ENCODE measurements around the gene MACROD2.

The MACROD2 gene

GRCh38 chr20:14570811-14571210 lies 575.5 kb downstream of the MACROD2 start:
- Histone ChIP-seq H3K4me1 (ENCODE audit: control insufficient read depth, insufficient read depth, low read length) (no peaks in the 10 kb centered on the region), H3K4me3 (ENCODE audit: low read depth, low read length) (no peak overlapping the region), H3K27ac (ENCODE audit: extremely low read depth, low read depth, low read length) (no peak overlapping the region), H3K9me3 (ENCODE audit: control insufficient read depth, insufficient read depth, low read depth, low read length) (no peaks in the 10 kb centered on the region), H3K36me3 (ENCODE audit: control insufficient read depth in 2 of 2, insufficient read depth in 1 of 2, low read length in 2 of 2) (no peaks in the 10 kb centered on the region)
- CTCF ChIA-PET: no interaction called here
- TF ChIP-seq ZNF416 (tag by site-specific recombination; IDR thresholded peaks at IDR 0.05) (no peak), KLF8 (tag by site-specific recombination; IDR thresholded peaks at IDR 0.05) (no peak), ZNF16 (tag by site-specific recombination; IDR thresholded peaks at IDR 0.05; ENCODE audit: low read depth) (no peak), GLI4 (tag by site-specific recombination; IDR thresholded peaks at IDR 0.05) (no peak), ZNF514 (tag by site-specific recombination; IDR thresholded peaks at IDR 0.05) (no peak), SCRT2 (tag by site-specific recombination; IDR thresholded peaks at IDR 0.05) (no peak), SP2 (tag by site-specific recombination; IDR thresholded peaks at IDR 0.05) (no peak), GLI2 (tag by site-specific recombination; IDR thresholded peaks at IDR 0.05; ENCODE audit: borderline replicate concordance, low read depth) (no peak), ZNF530 (tag by site-specific recombination; IDR thresholded peaks at IDR 0.05; ENCODE audit: low read depth) (no peak), ZNF133 (tag by site-specific recombination; IDR thresholded peaks at IDR 0.05) (no peak), ZNF146 (tag by site-specific recombination; IDR thresholded peaks at IDR 0.05) (no peak), ZNF394 (tag by site-specific recombination; IDR thresholded peaks at IDR 0.05; ENCODE audit: borderline replicate concordance) (no peak), ZNF366 (tag by site-specific recombination; conservative IDR thresholded peaks at IDR 0.05) (no peak), ZNF121 (tag by site-specific recombination; IDR thresholded peaks at IDR 0.05) (no peak), ZNF155 (tag by site-specific recombination; IDR thresholded peaks at IDR 0.05) (no peak), MEIS1 (CRISPR knock-in tag; IDR thresholded peaks at IDR 0.05; ENCODE audit: borderline replicate concordance) (no peak), ZNF561 (tag by site-specific recombination; IDR thresholded peaks at IDR 0.05; ENCODE audit: borderline replicate concordance) (no peak)
- TF ChIP-seq, protein P1, sequence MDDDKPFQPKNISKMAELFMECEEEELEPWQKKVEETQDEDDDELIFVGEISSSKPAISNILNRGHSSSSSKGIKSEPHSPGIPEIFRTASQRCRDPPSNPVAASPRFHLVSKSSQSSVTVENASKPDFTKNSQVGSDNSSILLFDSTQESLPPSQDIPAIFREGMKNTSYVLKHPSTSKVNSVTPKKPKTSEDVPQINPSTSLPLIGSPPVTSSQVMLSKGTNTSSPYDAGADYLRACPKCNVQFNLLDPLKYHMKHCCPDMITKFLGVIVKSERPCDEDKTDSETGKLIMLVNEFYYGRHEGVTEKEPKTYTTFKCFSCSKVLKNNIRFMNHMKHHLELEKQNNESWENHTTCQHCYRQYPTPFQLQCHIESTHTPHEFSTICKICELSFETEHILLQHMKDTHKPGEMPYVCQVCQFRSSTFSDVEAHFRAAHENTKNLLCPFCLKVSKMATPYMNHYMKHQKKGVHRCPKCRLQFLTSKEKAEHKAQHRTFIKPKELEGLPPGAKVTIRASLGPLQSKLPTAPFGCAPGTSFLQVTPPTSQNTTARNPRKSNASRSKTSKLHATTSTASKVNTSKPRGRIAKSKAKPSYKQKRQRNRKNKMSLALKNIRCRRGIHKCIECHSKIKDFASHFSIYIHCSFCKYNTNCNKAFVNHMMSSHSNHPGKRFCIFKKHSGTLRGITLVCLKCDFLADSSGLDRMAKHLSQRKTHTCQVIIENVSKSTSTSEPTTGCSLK (tag by site-specific recombination; IDR thresholded peaks at IDR 0.05): no peak
- TF ChIP-seq, protein P2, sequence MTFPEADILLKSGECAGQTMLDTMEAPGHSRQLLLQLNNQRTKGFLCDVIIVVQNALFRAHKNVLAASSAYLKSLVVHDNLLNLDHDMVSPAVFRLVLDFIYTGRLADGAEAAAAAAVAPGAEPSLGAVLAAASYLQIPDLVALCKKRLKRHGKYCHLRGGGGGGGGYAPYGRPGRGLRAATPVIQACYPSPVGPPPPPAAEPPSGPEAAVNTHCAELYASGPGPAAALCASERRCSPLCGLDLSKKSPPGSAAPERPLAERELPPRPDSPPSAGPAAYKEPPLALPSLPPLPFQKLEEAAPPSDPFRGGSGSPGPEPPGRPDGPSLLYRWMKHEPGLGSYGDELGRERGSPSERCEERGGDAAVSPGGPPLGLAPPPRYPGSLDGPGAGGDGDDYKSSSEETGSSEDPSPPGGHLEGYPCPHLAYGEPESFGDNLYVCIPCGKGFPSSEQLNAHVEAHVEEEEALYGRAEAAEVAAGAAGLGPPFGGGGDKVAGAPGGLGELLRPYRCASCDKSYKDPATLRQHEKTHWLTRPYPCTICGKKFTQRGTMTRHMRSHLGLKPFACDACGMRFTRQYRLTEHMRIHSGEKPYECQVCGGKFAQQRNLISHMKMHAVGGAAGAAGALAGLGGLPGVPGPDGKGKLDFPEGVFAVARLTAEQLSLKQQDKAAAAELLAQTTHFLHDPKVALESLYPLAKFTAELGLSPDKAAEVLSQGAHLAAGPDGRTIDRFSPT (tag by site-specific recombination; IDR thresholded peaks at IDR 0.05): no peak
- POLR2A ChIA-PET: no interaction called here

DNA sequence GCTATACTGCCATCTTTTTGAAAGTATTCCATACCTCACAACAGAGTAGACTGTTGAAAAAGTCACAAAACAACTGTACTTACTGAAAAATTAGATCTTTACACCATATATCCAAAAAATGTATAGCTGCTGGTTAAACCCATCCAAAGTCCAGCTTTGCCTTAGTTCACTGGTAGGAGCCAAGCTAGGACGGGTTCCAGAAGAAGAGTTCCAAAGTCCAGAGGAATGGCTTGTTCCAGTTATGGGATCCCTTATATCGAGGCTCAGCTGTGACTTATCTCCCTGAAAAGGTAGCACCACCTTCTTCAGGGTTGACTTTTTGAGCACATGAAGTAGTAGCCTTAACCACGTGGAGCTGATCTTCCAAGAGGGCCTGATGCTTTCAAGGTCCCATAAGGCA lies 578.4 kb downstream of the MACROD2 start:
- no peak for TF ChIP-seq ZNF2 (tag by site-specific recombination; IDR thresholded peaks at IDR 0.05)
- TF ChIP-seq ZNF658 (tag by site-specific recombination; IDR thresholded peaks at IDR 0.05): no peak
- TF ChIP-seq ZNF155 (tag by site-specific recombination; IDR thresholded peaks at IDR 0.05): no peak
- TF ChIP-seq ZNF660 (tag by site-specific recombination; IDR thresholded peaks at IDR 0.05): no peak
- TF ChIP-seq ZBTB17 (tag by site-specific recombination; IDR thresholded peaks at IDR 0.05): no peak
- no peak for TF ChIP-seq MYNN (tag by site-specific recombination; IDR thresholded peaks at IDR 0.05; ENCODE audit: borderline replicate concordance)
- TF ChIP-seq ZNF785 (tag by site-specific recombination; IDR thresholded peaks at IDR 0.05): no peak
- no peak for TF ChIP-seq ZNF112 (tag by site-specific recombination; IDR thresholded peaks at IDR 0.05)
- no peak for TF ChIP-seq ZNF174 (tag by site-specific recombination; IDR thresholded peaks at IDR 0.05)
- TF ChIP-seq ZXDB (tag by site-specific recombination; IDR thresholded peaks at IDR 0.05): no peak
- no peak for TF ChIP-seq ZNF664 (tag by site-specific recombination; IDR thresholded peaks at IDR 0.05)
- TF ChIP-seq ZNF596 (tag by site-specific recombination; IDR thresholded peaks at IDR 0.05): no peak

More for the DNA sequence above, 578.4 kb downstream of the MACROD2 start:
- ChIA-PET CTCF (interaction anchor here (0.7 kb wide), 1 partner anchor 133 kb away, joined by 3 read pairs; no protein-coding TSS in a partner anchor), POLR2A (no interaction called here)
- Histone ChIP-seq H3K4me3 (ENCODE audit: low read depth, low read length) (no peak overlapping the region), H3K4me1 (ENCODE audit: control insufficient read depth, insufficient read depth, low read length) (no peaks in the 10 kb centered on the region), H3K9me3 (ENCODE audit: control insufficient read depth, insufficient read depth, low read depth, low read length) (no peaks in the 10 kb centered on the region), H3K36me3 (ENCODE audit: control insufficient read depth in 2 of 2, insufficient read depth in 1 of 2, low read length in 2 of 2) (no peaks in the 10 kb centered on the region), H3K27ac (ENCODE audit: extremely low read depth, low read depth, low read length) (no peak overlapping the region)
